GM12878 (cell line): ENCODE data around the gene MAML2. TPM values are rescaled to one million over a fixed set of nuclear protein-coding genes. Genes with fewer than 3 reads are reported as not detected.

Source experiments
- NFYA ChIP-seq: IDR thresholded peaks from 2 replicates; pipeline ENCODE4 v1.6.1; 2011; ENCODE audit warnings: low read depth, mild to moderate bottlenecking, low read length, improper control_type of control experiment, borderline replicate concordance
- RELB ChIP-seq: fragments of 450-650 bp; IDR thresholded peaks from 2 replicates; pipeline ENCODE4 v1.6.1; 2017; ENCODE audit warnings: low read depth, mild to moderate bottlenecking, moderate library complexity
- SRF ChIP-seq, 2 experiments: IDR thresholded peaks; 2 replicates each; pipeline ENCODE4 v1.6.1; 2011; ENCODE audit warnings: low read depth in 2 of 2, low read length in 2 of 2, mild to moderate bottlenecking in 1 of 2, moderate library complexity in 1 of 2
- ZBTB33 ChIP-seq: fragments of 450-650 bp; IDR thresholded peaks from 2 replicates; pipeline ENCODE4 v1.6.1; 2017; ENCODE audit warnings: mild to moderate bottlenecking
- ZNF592 ChIP-seq: fragments of 450-650 bp; IDR thresholded peaks from 2 replicates; pipeline ENCODE4 v1.6.1; 2017; ENCODE audit warnings: mild to moderate bottlenecking, moderate library complexity
- polyA plus RNA-seq, 11 experiments: library from polyadenylated mRNA; depleted of rRNA in 4 of 11; unstranded in 6 of 11; stranded (reverse) in 5 of 11; fragments of >200 nt; fragmentation: Nextera tagmentation in 4 of 11; fragmentation: Illumina TruSeq in 1 of 11; extraction: Ambion mirVana in 4 of 11; extraction: Trizol in 1 of 11; gene quantifications; 1 replicate in 1 of 11; 2 replicates in 10 of 11; pipeline versions ENCODE4 v1.2.1 to v1.2.3, GENCODE V29; 2011 to 2016; ENCODE audit warnings: inconsistent platforms in 2 of 11, missing spikeins in 2 of 11, low read depth in 1 of 11
- total RNA-seq, 4 experiments: library from RNA; depleted of rRNA in 3 of 4; stranded (reverse); fragments of >200 nt in 3 of 4; fragmentation: Illumina TruSeq in 1 of 4; extraction: Trizol in 1 of 4; gene quantifications; 2 replicates each; pipeline versions ENCODE4 v1.2.1 to v1.2.3, GENCODE V29; 2013 to 2021

MAML2 gene
- total and polyA plus RNA-seq, 10 of the 15 experiments (the other 5 are each of a cell fraction or from before 2014, with no cell fraction given), result 2.5 to 15.1 (median 12.0) TPM

- no peak for TF ChIP-seq ZNF592
- no peak for TF ChIP-seq ZBTB33
- no peak for TF ChIP-seq NFYA
- TF ChIP-seq RELB, result peak; percentile 91
- peak in 1 of 2 experiments; percentile 10; a peak in 1 of 4 replicates for TF ChIP-seq SRF (IDR thresholded peaks at IDR 0.05; ENCODE audit: low read depth in 2 of 2, low read length in 2 of 2)
Observed at GRCh38 chr11:96267496-96268032, 75.4 kb downstream of the MAML2 start (continued).
